IMR-90 (cell line): ENCODE measurements around the gene TM9SF4. TPM values are rescaled to one million over a fixed set of nuclear protein-coding genes. Genes with fewer than 3 reads are reported as not detected.

Source experiments
- ATAC-seq: fragments of 200-7000 bp; cut with Tn5 transposase; 2 replicates; pipeline ENCODE4 v1.9.1; 2020; ENCODE audit warnings: low read depth, mild to moderate bottlenecking, moderate library complexity
- BruUV-seq: library from RNA; stranded (reverse); fragments of 400-500 nt; replicated peaks from 2 replicates; lab custom pipeline; 2021; lab: Mats Ljungman, UMichigan
- CTCF ChIA-PET: fragments of 300-600 bp; formaldehyde crosslinking; extraction: SDS; loops from one replicate; lab custom pipeline; 2021; ENCODE audit warnings: antibody characterized with exemption; lab: Yijun Ruan, JAX
- POLR2A ChIA-PET: fragments of 300-600 bp; sonication (Branson Sonifier 250); formaldehyde crosslinking; loops from one replicate; lab custom pipeline; 2022; ENCODE audit warnings: antibody characterized with exemption; ENCODE audit not compliant: unreplicated experiment; lab: Charles Lee
- DNase-seq: peaks from one replicate; pipeline ENCODE4 v3.0.0; 2013
- H2AFZ ChIP-seq: replicated peaks from 2 replicates; pipeline ENCODE3; 2013; ENCODE audit warnings: low read length, mild to moderate bottlenecking; ENCODE audit not compliant: poor library complexity
- H2AK5ac ChIP-seq: 2 replicates; pipeline ENCODE4 v1.6.1; 2013; ENCODE audit warnings: low read depth, low read length, inconsistent platforms
- H2AK9ac ChIP-seq: replicated peaks from 2 replicates; pipeline ENCODE3; 2013; ENCODE audit warnings: mild to moderate bottlenecking, low read depth, low read length, moderate library complexity; ENCODE audit not compliant: poor library complexity
- H2BK120ac ChIP-seq: 2 replicates; pipeline ENCODE4 v1.6.1; 2013; ENCODE audit warnings: low read depth, low read length, inconsistent platforms
- H2BK15ac ChIP-seq: 3 replicates; pipeline ENCODE4 v1.6.1; 2013; ENCODE audit warnings: low read depth, low read length, inconsistent platforms
- H2BK20ac ChIP-seq: 2 replicates; pipeline ENCODE4 v1.6.1; 2013; ENCODE audit warnings: low read depth, mild to moderate bottlenecking, inconsistent platforms, low read length, moderate library complexity
- H2BK5ac ChIP-seq: 2 replicates; pipeline ENCODE4 v1.6.1; 2013; ENCODE audit warnings: mild to moderate bottlenecking, low read depth, low read length, inconsistent platforms; ENCODE audit not compliant: poor library complexity, severe bottlenecking
- H3K14ac ChIP-seq: replicated peaks from 2 replicates; pipeline ENCODE4 v1.6.1; 2013; ENCODE audit warnings: low read depth, low read length, inconsistent platforms
- H3K18ac ChIP-seq: 2 replicates; pipeline ENCODE4 v1.6.1; 2013; ENCODE audit warnings: low read depth, low read length, control low read depth
- H3K23ac ChIP-seq: 2 replicates; pipeline ENCODE4 v1.6.1; 2013; ENCODE audit warnings: low read depth, low read length, inconsistent platforms
- H3K27ac ChIP-seq: 2 replicates; pipeline ENCODE4 v1.5.1; 2013; ENCODE audit warnings: mild to moderate bottlenecking, control low read depth, low read length; ENCODE audit not compliant: insufficient read depth
- H3K27me3 ChIP-seq: 2 replicates; pipeline ENCODE4 v1.6.1; 2013; ENCODE audit warnings: low read length; ENCODE audit not compliant: control insufficient read depth, insufficient read depth
- H3K36me3 ChIP-seq: 2 replicates; pipeline ENCODE4 v1.6.1; 2013; ENCODE audit warnings: low read length, mixed read lengths; ENCODE audit not compliant: control insufficient read depth, insufficient read depth
- H3K4ac ChIP-seq: 2 replicates; pipeline ENCODE4 v1.6.1; 2013; ENCODE audit warnings: low read depth, low read length, inconsistent platforms
- H3K4me1 ChIP-seq: 2 replicates; pipeline ENCODE4 v1.6.1; 2013; ENCODE audit warnings: low read length, mixed read lengths; ENCODE audit not compliant: control insufficient read depth, insufficient read depth
- H3K4me2 ChIP-seq: 2 replicates; pipeline ENCODE4 v1.6.1; 2013; ENCODE audit warnings: low read depth, mild to moderate bottlenecking, control low read depth, low read length, moderate library complexity
- H3K4me3 ChIP-seq: 2 replicates; pipeline ENCODE4 v1.5.1; 2013; ENCODE audit warnings: low read depth, mild to moderate bottlenecking, control low read depth, low read length, moderate library complexity; ENCODE audit not compliant: insufficient read depth
- H3K56ac ChIP-seq: 2 replicates; pipeline ENCODE4 v1.6.1; 2013; ENCODE audit warnings: low read length, inconsistent platforms; ENCODE audit not compliant: insufficient read depth; ENCODE audit errors: extremely low read depth
- H3K79me1 ChIP-seq, 2 experiments: 2 replicates each; pipeline ENCODE4 v1.6.1; 2013; ENCODE audit warnings: low read length in 2 of 2, inconsistent platforms in 1 of 2, low read depth in 1 of 2
- H3K9ac ChIP-seq: 2 replicates; pipeline ENCODE4 v1.6.1; 2013; ENCODE audit warnings: low read depth, low read length, control low read depth
- H3K9me1 ChIP-seq: 2 replicates; pipeline ENCODE4 v1.6.1; 2013; ENCODE audit warnings: low read length, inconsistent platforms; ENCODE audit not compliant: insufficient read depth
- H3K9me3 ChIP-seq: 2 replicates; pipeline ENCODE4 v1.6.1; 2013; ENCODE audit warnings: low read length; ENCODE audit not compliant: control insufficient read depth, insufficient read depth
- H4K20me1 ChIP-seq: 2 replicates; pipeline ENCODE4 v1.6.1; 2013; ENCODE audit warnings: low read length, inconsistent platforms; ENCODE audit not compliant: insufficient read depth
- H4K5ac ChIP-seq: 2 replicates; pipeline ENCODE4 v1.6.1; 2013; ENCODE audit warnings: mild to moderate bottlenecking, low read depth, low read length, control low read depth
- H4K8ac ChIP-seq, 2 experiments: 2 replicates each; pipeline ENCODE4 v1.6.1; 2013; ENCODE audit warnings: low read depth in 2 of 2, low read length in 2 of 2, control low read depth in 1 of 2, inconsistent platforms in 1 of 2
- H4K91ac ChIP-seq: 2 replicates; pipeline ENCODE4 v1.6.1; 2013; ENCODE audit warnings: low read depth, low read length, inconsistent platforms; ENCODE audit not compliant: insufficient read depth
- BHLHE40 ChIP-seq: fragments of 150-350 bp; IDR thresholded peaks from 2 replicates; pipeline ENCODE4 v1.6.1; 2016; ENCODE audit warnings: mild to moderate bottlenecking, low read depth, low read length
- CEBPB ChIP-seq: IDR thresholded peaks from 2 replicates; pipeline ENCODE4 v1.6.1; 2012; ENCODE audit warnings: low read depth, low read length, improper control_type of control experiment
- CHD1 ChIP-seq: IDR thresholded peaks from 2 replicates; pipeline ENCODE4 v1.6.1; 2012; ENCODE audit warnings: low read depth, low read length, improper control_type of control experiment
- FOS ChIP-seq: fragments of 150-350 bp; IDR thresholded peaks from 2 replicates; pipeline ENCODE4 v1.6.1; 2016; ENCODE audit warnings: low read depth, low read length
- MAFK ChIP-seq: IDR thresholded peaks from 2 replicates; pipeline ENCODE4 v1.6.1; 2012; ENCODE audit warnings: low read depth, low read length, improper control_type of control experiment
- MAZ ChIP-seq: IDR thresholded peaks from 2 replicates; pipeline ENCODE4 v1.6.1; 2012; ENCODE audit warnings: low read depth, mild to moderate bottlenecking, low read length, improper control_type of control experiment, moderate library complexity, borderline replicate concordance
- MXI1 ChIP-seq: IDR thresholded peaks from 2 replicates; pipeline ENCODE4 v1.6.1; 2012; ENCODE audit warnings: low read depth, mild to moderate bottlenecking, low read length, moderate library complexity, borderline replicate concordance
- NFE2L2 ChIP-seq: fragments of 150-350 bp; IDR thresholded peaks from 2 replicates; pipeline ENCODE4 v1.6.1; 2016; ENCODE audit warnings: low read depth, mild to moderate bottlenecking, low read length
- POLR2A ChIP-seq: IDR thresholded peaks from 2 replicates; pipeline ENCODE4 v1.6.1; 2012; ENCODE audit warnings: mild to moderate bottlenecking, low read depth, low read length
- RAD21 ChIP-seq: IDR thresholded peaks from 2 replicates; pipeline ENCODE4 v1.6.1; 2012; ENCODE audit warnings: low read length, improper control_type of control experiment
- RCOR1 ChIP-seq: IDR thresholded peaks from 2 replicates; pipeline ENCODE4 v1.6.1; 2012; ENCODE audit warnings: mild to moderate bottlenecking, low read length, improper control_type of control experiment; ENCODE audit not compliant: insufficient replicate concordance
- RFX5 ChIP-seq: IDR thresholded peaks from 2 replicates; pipeline ENCODE4 v1.8.0; 2012; ENCODE audit warnings: low read depth, mild to moderate bottlenecking, low read length, moderate library complexity
- SMC3 ChIP-seq: fragments of 150-350 bp; IDR thresholded peaks from 2 replicates; pipeline ENCODE4 v1.6.1; 2016; ENCODE audit warnings: low read depth, mild to moderate bottlenecking, antibody characterized with exemption, low read length, moderate library complexity
- WGBS, 2 experiments: methylation state at CpG; one replicate each; pipeline versions ENCODE4 v1.1.5 to v1.1.7; 2013; ENCODE audit warnings: missing lambda C conversion rate in 2 of 2; ENCODE audit not compliant: insufficient read length in 1 of 2; ENCODE audit errors: extremely low coverage in 2 of 2; 5-methylcytosine and 5-hydroxymethylcytosine counted together
- dilution Hi-C: fragments of 300-500 bp; cut with HindIII; formaldehyde crosslinking; loops from one replicate; pipeline ENCODE4 v1.14.3; 2018; ENCODE audit warnings: low sequenced_read_pairs; ENCODE audit not compliant: unreplicated experiment
- in situ Hi-C: fragments of 300-500 bp; cut with MboI; formaldehyde crosslinking; loops from 3 replicates; pipeline ENCODE4 v1.14.3; 2019; ENCODE audit warnings: low sequenced_read_pairs, inconsistent platforms, mixed read lengths
- intact Hi-C: fragments of 100-400 bp; cut with micrococcal nuclease; formaldehyde crosslinking; loops from 2 replicates; pipeline ENCODE4 v1.10.0; 2022
- polyA plus RNA-seq, 3 experiments: library from polyadenylated mRNA; depleted of rRNA; stranded (reverse); fragments of >200 nt; gene quantifications; 2 replicates each; pipeline ENCODE4 v1.2.3, GENCODE V29; 2012; ENCODE audit warnings: low replicate concordance in 1 of 3
- total RNA-seq: library from RNA; depleted of rRNA; stranded (reverse); fragments of >200 nt; gene quantifications from 2 replicates; pipeline ENCODE4 v1.2.3, GENCODE V29; 2012
- TF ChIP-seq, protein P1 (sequence below): conservative IDR thresholded peaks from 2 replicates; pipeline ENCODE4 v1.5.1; 2012; ENCODE audit warnings: mild to moderate bottlenecking, low read depth, low read length, improper control_type of control experiment
- TF ChIP-seq, protein P2 (sequence below): fragments of 150-350 bp; IDR thresholded peaks from 2 replicates; pipeline ENCODE4 v1.6.1; 2016; ENCODE audit warnings: low read depth, mild to moderate bottlenecking, low read length, moderate library complexity, borderline replicate concordance
- TF ChIP-seq, protein P3 (sequence below): fragments of 150-350 bp; IDR thresholded peaks from 2 replicates; pipeline ENCODE4 v1.6.1; 2017; ENCODE audit warnings: mild to moderate bottlenecking, antibody characterized with exemption, low read length, low read depth

Gene TM9SF4
- total and polyA plus RNA-seq, 2 of the 4 experiments (the other 2 are of a cell fraction), result 35.3 to 59.1 TPM

DNA sequence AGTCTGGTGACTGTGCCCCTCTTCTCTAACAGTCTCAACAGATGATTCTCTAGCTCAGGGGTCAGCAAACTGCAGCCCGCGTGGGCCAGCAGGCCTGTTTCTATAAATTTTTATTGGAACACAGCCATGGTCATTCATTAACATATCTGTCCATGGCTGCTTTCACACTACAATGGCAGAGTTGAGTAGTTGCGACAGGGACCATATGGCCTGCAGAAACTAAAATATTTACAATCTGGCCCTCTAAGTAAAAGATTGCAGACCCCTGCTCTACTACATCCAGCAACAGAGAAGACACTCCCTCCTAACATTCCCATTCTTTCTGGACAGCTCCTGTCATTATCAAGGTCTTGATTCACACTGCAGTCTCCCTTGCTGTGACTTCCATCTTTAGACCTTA is 52.8 kb downstream of the TM9SF4 start:
- Histone ChIP-seq H3K27me3 (no peaks in the 10 kb centered on the region), H3K9me3 (no peaks in the 10 kb centered on the region), H3K4me3 (no peak overlapping the region), H3K79me1 (peaks cover 0 to 8% of the 10 kb centered on the region in 2 experiments; a peak in 1 of 4 replicates), H3K14ac (no peak overlapping the region), H2BK15ac (no peak overlapping the region), H3K36me3 (peaks cover 74% of the 10 kb centered on the region), H3K27ac (no peak overlapping the region), H2BK5ac (no peak overlapping the region), H3K4me1 (no peaks in the 10 kb centered on the region), H3K4ac (no peak overlapping the region), H2BK120ac (no peak overlapping the region), H3K9me1 (peaks cover 11% of the 10 kb centered on the region), H4K8ac (no peak overlapping the region), H3K9ac (no peak overlapping the region), H2AK9ac (no peak overlapping the region), H4K5ac (no peak overlapping the region), H3K18ac (no peak overlapping the region), H4K20me1 (no peaks in the 10 kb centered on the region), H4K91ac (no peak overlapping the region), H3K23ac (no peak overlapping the region), H3K56ac (no peak overlapping the region), H2AFZ (no peak overlapping the region), H2BK20ac (no peak overlapping the region), H2AK5ac (no peak overlapping the region), H3K4me2 (no peak overlapping the region)
- intact Hi-C loops (no loop called here), in situ Hi-C loops (no loop called here), dilution Hi-C loops (no loop called here)
- no CpG with 5 or more reads among the region's 3 CpGs for WGBS, 2 experiments
- ChIA-PET CTCF (no interaction called here), POLR2A (no interaction called here)
- no peak for ATAC-seq
- no peak for TF ChIP-seq RCOR1
- no peak for TF ChIP-seq NFE2L2
- no peak for TF ChIP-seq CHD1
- TF ChIP-seq MXI1, result no peak
- no peak for TF ChIP-seq CEBPB
- TF ChIP-seq RFX5, result no peak
- TF ChIP-seq MAZ, result no peak
- TF ChIP-seq BHLHE40, result no peak
- TF ChIP-seq SMC3, result no peak
- TF ChIP-seq POLR2A, result no peak
- no peak for TF ChIP-seq FOS
- TF ChIP-seq RAD21, result no peak
- TF ChIP-seq MAFK, result no peak
- TF ChIP-seq, protein P1, sequence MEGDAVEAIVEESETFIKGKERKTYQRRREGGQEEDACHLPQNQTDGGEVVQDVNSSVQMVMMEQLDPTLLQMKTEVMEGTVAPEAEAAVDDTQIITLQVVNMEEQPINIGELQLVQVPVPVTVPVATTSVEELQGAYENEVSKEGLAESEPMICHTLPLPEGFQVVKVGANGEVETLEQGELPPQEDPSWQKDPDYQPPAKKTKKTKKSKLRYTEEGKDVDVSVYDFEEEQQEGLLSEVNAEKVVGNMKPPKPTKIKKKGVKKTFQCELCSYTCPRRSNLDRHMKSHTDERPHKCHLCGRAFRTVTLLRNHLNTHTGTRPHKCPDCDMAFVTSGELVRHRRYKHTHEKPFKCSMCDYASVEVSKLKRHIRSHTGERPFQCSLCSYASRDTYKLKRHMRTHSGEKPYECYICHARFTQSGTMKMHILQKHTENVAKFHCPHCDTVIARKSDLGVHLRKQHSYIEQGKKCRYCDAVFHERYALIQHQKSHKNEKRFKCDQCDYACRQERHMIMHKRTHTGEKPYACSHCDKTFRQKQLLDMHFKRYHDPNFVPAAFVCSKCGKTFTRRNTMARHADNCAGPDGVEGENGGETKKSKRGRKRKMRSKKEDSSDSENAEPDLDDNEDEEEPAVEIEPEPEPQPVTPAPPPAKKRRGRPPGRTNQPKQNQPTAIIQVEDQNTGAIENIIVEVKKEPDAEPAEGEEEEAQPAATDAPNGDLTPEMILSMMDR, result no peak
- TF ChIP-seq, protein P2, sequence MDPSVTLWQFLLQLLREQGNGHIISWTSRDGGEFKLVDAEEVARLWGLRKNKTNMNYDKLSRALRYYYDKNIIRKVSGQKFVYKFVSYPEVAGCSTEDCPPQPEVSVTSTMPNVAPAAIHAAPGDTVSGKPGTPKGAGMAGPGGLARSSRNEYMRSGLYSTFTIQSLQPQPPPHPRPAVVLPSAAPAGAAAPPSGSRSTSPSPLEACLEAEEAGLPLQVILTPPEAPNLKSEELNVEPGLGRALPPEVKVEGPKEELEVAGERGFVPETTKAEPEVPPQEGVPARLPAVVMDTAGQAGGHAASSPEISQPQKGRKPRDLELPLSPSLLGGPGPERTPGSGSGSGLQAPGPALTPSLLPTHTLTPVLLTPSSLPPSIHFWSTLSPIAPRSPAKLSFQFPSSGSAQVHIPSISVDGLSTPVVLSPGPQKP, result no peak
- TF ChIP-seq, protein P3, sequence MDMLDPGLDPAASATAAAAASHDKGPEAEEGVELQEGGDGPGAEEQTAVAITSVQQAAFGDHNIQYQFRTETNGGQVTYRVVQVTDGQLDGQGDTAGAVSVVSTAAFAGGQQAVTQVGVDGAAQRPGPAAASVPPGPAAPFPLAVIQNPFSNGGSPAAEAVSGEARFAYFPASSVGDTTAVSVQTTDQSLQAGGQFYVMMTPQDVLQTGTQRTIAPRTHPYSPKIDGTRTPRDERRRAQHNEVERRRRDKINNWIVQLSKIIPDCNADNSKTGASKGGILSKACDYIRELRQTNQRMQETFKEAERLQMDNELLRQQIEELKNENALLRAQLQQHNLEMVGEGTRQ, result no peak
- DNase-seq, result no peak
- no TSS peak for BruUV-seq
